A673 (cell line): ENCODE data around the gene UNC13D. TPM values are rescaled to one million over a fixed set of nuclear protein-coding genes. Genes with fewer than 3 reads are reported as not detected.
"Not testable (repeated sequence)": the region's sequence is repeated elsewhere in the genome, so short reads cannot be mapped to it uniquely, and the experiment has no call there.

Source experiments
- BruUV-seq: library from RNA; stranded (reverse); fragments of 400-500 nt; replicated peaks from 2 replicates; lab custom pipeline; 2021; lab: Mats Ljungman, UMichigan
- CTCF ChIA-PET: fragments of 300-600 bp; sonication (Branson Sonifier 250); formaldehyde crosslinking; loops from one replicate; lab custom pipeline; 2022; ENCODE audit warnings: antibody characterized with exemption; lab: Charles Lee
- POLR2A ChIA-PET: fragments of 300-600 bp; sonication (Branson Sonifier 250); formaldehyde crosslinking; loops from one replicate; lab custom pipeline; 2022; ENCODE audit warnings: antibody characterized with exemption; ENCODE audit not compliant: low non-redundant PET; lab: Charles Lee
- DNase-seq: peaks from one replicate; pipeline ENCODE4 v3.0.0-alpha.2; 2015; ENCODE audit warnings: low spot score
- H3K27ac ChIP-seq: fragments of 200-600 bp; sonication (generic); 2 replicates; pipeline ENCODE4 v1.5.1; 2016; ENCODE audit warnings: mixed run types, low read depth, mild to moderate bottlenecking, mixed read lengths, antibody characterized with exemption, low read length; ENCODE audit not compliant: poor library complexity, severe bottlenecking
- H3K27me3 ChIP-seq: fragments of 200-600 bp; sonication (generic); replicated peaks from 2 replicates; pipeline ENCODE4 v1.6.1; 2017; ENCODE audit warnings: mixed run types, low read depth, mild to moderate bottlenecking, mixed read lengths, antibody characterized with exemption, low read length; ENCODE audit not compliant: insufficient read depth, poor library complexity
- H3K36me3 ChIP-seq: fragments of 200-600 bp; sonication (generic); 2 replicates; pipeline ENCODE4 v1.6.1; 2016; ENCODE audit warnings: mixed run types, mild to moderate bottlenecking, mixed read lengths, antibody characterized with exemption, low read length; ENCODE audit not compliant: insufficient read depth, poor library complexity, severe bottlenecking
- H3K4me1 ChIP-seq: fragments of 200-600 bp; sonication (generic); 2 replicates; pipeline ENCODE4 v1.6.1; 2017; ENCODE audit warnings: mixed run types, mild to moderate bottlenecking, mixed read lengths, antibody characterized with exemption, low read length; ENCODE audit not compliant: insufficient read depth, poor library complexity, severe bottlenecking
- H3K4me3 ChIP-seq: fragments of 200-600 bp; sonication (generic); 2 replicates; pipeline ENCODE4 v1.5.1; 2016; ENCODE audit warnings: low read depth, mixed run types, mild to moderate bottlenecking, mixed read lengths, low read length; ENCODE audit not compliant: poor library complexity, severe bottlenecking
- H3K9me3 ChIP-seq: fragments of 200-600 bp; sonication (generic); 2 replicates; pipeline ENCODE4 v1.6.1; 2016; ENCODE audit warnings: mixed run types, low read depth, mild to moderate bottlenecking, mixed read lengths, antibody characterized with exemption, low read length; ENCODE audit not compliant: poor library complexity, severe bottlenecking
- EZH2 ChIP-seq: fragments of 200-600 bp; sonication (generic); IDR thresholded peaks from 2 replicates; pipeline ENCODE4 v1.6.1; 2017; ENCODE audit warnings: borderline replicate concordance, low read depth, mild to moderate bottlenecking, mixed read lengths, antibody characterized with exemption, low read length; ENCODE audit not compliant: poor library complexity, severe bottlenecking
- intact Hi-C: fragments of 100-400 bp; cut with micrococcal nuclease; formaldehyde crosslinking; loops from one replicate; pipeline ENCODE4 v1.10.0; 2022; ENCODE audit not compliant: unreplicated experiment
- microRNA-seq: library from miRNA; unstranded; fragments of <30 nt; microRNA quantifications from one replicate; pipeline ENCODE4 v1.2.0, GENCODE V29; 2021
- total RNA-seq: library from RNA; stranded (reverse); gene quantifications from 2 replicates; pipeline ENCODE4 v1.2.3, GENCODE V29; 2021
- TF ChIP-seq, protein P1 (sequence below): fragments of 300-800, 200-600 bp; sonication (generic); conservative IDR thresholded peaks from 2 replicates; pipeline ENCODE4 v1.5.1; 2017; ENCODE audit warnings: low read depth, mild to moderate bottlenecking, antibody characterized with exemption, low read length, moderate library complexity, mixed read lengths

UNC13D gene
- total RNA-seq, 1 experiment from 2014 or later: 0.37 TPM

DNA sequence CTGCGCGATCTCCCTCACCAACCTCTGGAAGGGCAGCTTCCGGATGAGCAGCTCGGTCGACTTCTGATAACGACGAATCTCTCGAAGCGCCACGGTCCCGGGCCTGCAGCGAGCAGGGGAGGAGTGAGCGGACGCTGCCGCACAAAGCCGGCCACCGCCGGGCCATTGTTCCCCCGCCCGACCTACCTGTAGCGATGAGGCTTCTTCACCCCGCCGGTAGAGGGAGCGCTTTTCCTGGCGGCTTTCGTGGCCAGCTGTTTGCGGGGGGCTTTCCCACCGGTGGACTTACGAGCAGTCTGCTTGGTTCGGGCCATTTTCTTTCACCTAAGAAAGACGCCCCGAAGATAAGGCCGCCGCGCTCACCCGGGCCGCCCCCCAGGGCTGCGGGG, 65.3 kb downstream of the UNC13D start:
- H3K4me1 ChIP-seq: peaks cover 24% of the 10 kb centered on the region
- no peak for TF ChIP-seq EZH2
- TF ChIP-seq, protein P1, sequence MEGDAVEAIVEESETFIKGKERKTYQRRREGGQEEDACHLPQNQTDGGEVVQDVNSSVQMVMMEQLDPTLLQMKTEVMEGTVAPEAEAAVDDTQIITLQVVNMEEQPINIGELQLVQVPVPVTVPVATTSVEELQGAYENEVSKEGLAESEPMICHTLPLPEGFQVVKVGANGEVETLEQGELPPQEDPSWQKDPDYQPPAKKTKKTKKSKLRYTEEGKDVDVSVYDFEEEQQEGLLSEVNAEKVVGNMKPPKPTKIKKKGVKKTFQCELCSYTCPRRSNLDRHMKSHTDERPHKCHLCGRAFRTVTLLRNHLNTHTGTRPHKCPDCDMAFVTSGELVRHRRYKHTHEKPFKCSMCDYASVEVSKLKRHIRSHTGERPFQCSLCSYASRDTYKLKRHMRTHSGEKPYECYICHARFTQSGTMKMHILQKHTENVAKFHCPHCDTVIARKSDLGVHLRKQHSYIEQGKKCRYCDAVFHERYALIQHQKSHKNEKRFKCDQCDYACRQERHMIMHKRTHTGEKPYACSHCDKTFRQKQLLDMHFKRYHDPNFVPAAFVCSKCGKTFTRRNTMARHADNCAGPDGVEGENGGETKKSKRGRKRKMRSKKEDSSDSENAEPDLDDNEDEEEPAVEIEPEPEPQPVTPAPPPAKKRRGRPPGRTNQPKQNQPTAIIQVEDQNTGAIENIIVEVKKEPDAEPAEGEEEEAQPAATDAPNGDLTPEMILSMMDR: peak; percentile 50
- no TSS peak for BruUV-seq
- intact Hi-C loops: no loop called here
- CTCF ChIA-PET: no interaction called here
- peaks cover 32% of the 10 kb centered on the region for H3K36me3 ChIP-seq
- H3K9me3 ChIP-seq: no peaks in the 10 kb centered on the region
- POLR2A ChIA-PET: no interaction called here
- H3K27me3 ChIP-seq: no peaks in the 10 kb centered on the region
- peak overlapping the region; percentile 88 for H3K4me3 ChIP-seq
- DNase-seq: no peak
- peak overlapping the region; percentile 98 for H3K27ac ChIP-seq

- Histone ChIP-seq H3K27ac (peak overlapping the region; percentile 98), H3K36me3 (peaks cover 32% of the 10 kb centered on the region), H3K4me3 (peak overlapping the region; percentile 88), H3K4me1 (peaks cover 18% of the 10 kb centered on the region)
- POLR2A ChIA-PET, H3K9me3 ChIP-seq, DNase-seq, H3K27me3 ChIP-seq, intact Hi-C loops: not testable (repeated sequence)
- CTCF ChIA-PET: interaction anchor here (0.6 kb wide), 1 partner anchor 24 kb away, joined by 3 read pairs; no protein-coding TSS in a partner anchor
- TSS peak; percentile 65 for BruUV-seq
Observed at GRCh38 chr17:75778066-75778860, 65.9 kb downstream of the UNC13D start.

DNA sequence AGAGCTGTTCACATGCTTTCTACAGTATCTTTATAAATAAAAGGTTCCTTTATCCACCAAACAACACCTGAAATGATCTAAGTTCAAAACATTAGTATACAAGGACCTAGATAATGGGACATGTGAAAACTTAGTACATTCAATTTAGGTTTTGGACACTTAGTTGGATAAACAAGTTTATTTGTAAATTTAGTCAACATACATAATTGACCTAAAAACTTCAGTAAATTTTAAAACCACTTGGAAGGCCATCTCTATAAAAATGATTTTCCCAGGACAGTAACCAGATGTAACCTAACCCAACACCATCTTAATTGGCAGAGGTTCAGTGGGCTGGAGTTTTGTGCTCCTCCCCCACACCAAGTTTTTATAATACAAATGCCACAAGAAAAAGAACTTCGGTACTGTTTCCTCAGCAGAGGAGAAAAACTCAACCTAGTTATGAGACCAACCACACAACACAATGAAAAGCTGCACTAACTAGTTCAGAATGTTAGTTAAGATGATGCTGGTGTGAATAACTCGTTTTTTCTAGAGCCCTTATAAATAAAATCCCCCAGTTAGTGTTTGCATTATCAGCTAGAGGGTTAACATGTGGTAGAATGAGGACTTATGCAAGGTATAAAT, 66.8 kb downstream of the UNC13D start:
- peak overlapping the region; percentile 1 for H3K27ac ChIP-seq

More for the DNA sequence above, 66.8 kb downstream of the UNC13D start:
- intact Hi-C loops: no loop called here
- no TSS peak for BruUV-seq
- DNase-seq: no peak
- no peaks in the 10 kb centered on the region for H3K9me3 ChIP-seq
- H3K36me3 ChIP-seq: peaks cover 32% of the 10 kb centered on the region
- POLR2A ChIA-PET: interaction anchor here (0.7 kb wide), 1 partner anchor 12 kb away, joined by 3 read pairs; no protein-coding TSS in a partner anchor
- H3K27me3 ChIP-seq: no peaks in the 10 kb centered on the region
- peaks cover 14% of the 10 kb centered on the region for H3K4me1 ChIP-seq
- CTCF ChIA-PET: interaction anchor here (0.6 kb wide), 1 partner anchor 23 kb away, joined by 3 read pairs; no protein-coding TSS in a partner anchor
- no peak for TF ChIP-seq EZH2
- TF ChIP-seq, protein P1: no peak
- H3K4me3 ChIP-seq: peak overlapping the region; percentile 88

Small RNA genes within 50 kb of the gene (microRNA-seq; reads per million reads assigned to microRNA genes)
- gene MIR4738: not detected

Other genes starting within 250 kb of the UNC13D start
- gene SMIM5, start 211.0 kb downstream of the UNC13D start, total RNA-seq: 0.22 TPM in 1 of 2 replicates, not detected in the other
- gene RECQL5, start 177.2 kb downstream of the UNC13D start, total RNA-seq: 30.6 and 39.0 TPM in 2 replicates
- gene SAP30BP, start 177.1 kb downstream of the UNC13D start, total RNA-seq: 98.1 and 114 TPM in 2 replicates
- gene ITGB4, start 122.9 kb downstream of the UNC13D start, total RNA-seq: 0.95 and 2.4 TPM in 2 replicates
- gene GALK1, start 79.2 kb downstream of the UNC13D start, total RNA-seq: 18.3 and 29.7 TPM in 2 replicates
- gene UNK, start 59.6 kb downstream of the UNC13D start, total RNA-seq: 53.2 and 60.0 TPM in 2 replicates
- gene WBP2, start 10.9 kb upstream of the UNC13D start, total RNA-seq: 70.3 and 87.5 TPM in 2 replicates
- gene TRIM47, start 34.2 kb upstream of the UNC13D start, total RNA-seq: 0.46 and 0.95 TPM in 2 replicates
- 46.1 and 47.9 TPM in 2 replicates for gene TRIM65, start 52.5 kb upstream of the UNC13D start, total RNA-seq
- 166 and 167 TPM in 2 replicates for gene MRPL38, start 60.5 kb upstream of the UNC13D start, total RNA-seq
- gene FBF1, start 96.6 kb upstream of the UNC13D start, total RNA-seq: 34.4 and 35.6 TPM in 2 replicates
- 35.0 and 39.5 TPM in 2 replicates for gene ACOX1, start 134.8 kb upstream of the UNC13D start, total RNA-seq
- 13.3 and 16.2 TPM in 2 replicates for gene TEN1, start 134.8 kb upstream of the UNC13D start, total RNA-seq
- gene CDK3, start 156.5 kb upstream of the UNC13D start, total RNA-seq: 8.5 and 10.0 TPM in 2 replicates
- 0.15 and 0.21 TPM in 2 replicates for gene EVPL, start 182.9 kb upstream of the UNC13D start, total RNA-seq
- gene SRP68, start 228.1 kb upstream of the UNC13D start, total RNA-seq: 96.4 and 101 TPM in 2 replicates
- not detected in 2 replicates for gene GALR2, start 230.4 kb upstream of the UNC13D start, total RNA-seq
- not detected in 2 replicates for gene ZACN, start 234.8 kb upstream of the UNC13D start, total RNA-seq